Activated CD4-positive, alpha-beta T cell treated with anti-CD3 and anti-CD28 coated beads for 24 hours (primary cell): ENCODE measurements around the gene RAB22A.
"Not testable (repeated sequence)": the region's sequence is repeated elsewhere in the genome, so short reads cannot be mapped to it uniquely, and the experiment has no call there.

Experiments
- DNase-seq, 2 donors: peaks; one replicate each; pipeline ENCODE4 v3.0.0-alpha.2; 2020; ENCODE audit warnings: low read depth in 2 of 2

Gene RAB22A

GRCh38 chr20:58414786-58415185 lies 105.3 kb downstream of the RAB22A start:
- not testable (repeated sequence) for DNase-seq

GRCh38 chr20:58416057-58416456 lies 106.5 kb downstream of the RAB22A start:
- no peak for DNase-seq

GRCh38 chr20:58416835-58417234 lies 107.3 kb downstream of the RAB22A start:
- no peak for DNase-seq
